Body of pancreas (tissue), 4 donors: ENCODE results near the gene ABCB11. TPM values are rescaled to one million over a fixed set of nuclear protein-coding genes. Genes with fewer than 3 reads are reported as not detected.

Source experiments
- ATAC-seq: fragments of 150-250 bp; one replicate; pipeline ENCODE4 v1.9.1; 2016
- DNase-seq, 4 donors: peaks; one replicate each; pipeline ENCODE4 v3.0.0-alpha.2; 2019
- H3K27ac ChIP-seq, 4 donors: fragments of 200-600 bp; sonication (generic); 1 replicate in 3 of 4; 2 replicates in 1 of 4; pipeline versions ENCODE4 v1.5.1 to v1.6.1; 2016 to 2019; ENCODE audit warnings: mild to moderate bottlenecking in 1 of 4, mixed read lengths in 1 of 4, moderate library complexity in 1 of 4
- H3K27me3 ChIP-seq, 2 donors: fragments of 200-600 bp; sonication (generic); one replicate each; pipeline ENCODE4 v1.6.0; 2016; ENCODE audit warnings: mild to moderate bottlenecking in 1 of 2
- H3K36me3 ChIP-seq, 2 donors: fragments of 200-600 bp; sonication (generic); replicated peaks in 1 of 2; 2 replicates each; pipeline ENCODE4 v1.5.1; 2016; ENCODE audit warnings: low read depth in 2 of 2; ENCODE audit not compliant: insufficient read depth in 1 of 2
- H3K4me1 ChIP-seq: fragments of 200-600 bp; sonication (generic); one replicate; pipeline ENCODE4 v1.6.0; 2016
- H3K4me3 ChIP-seq, 2 donors: fragments of 200-600 bp; sonication (generic); 1 replicate in 1 of 2; 2 replicates in 1 of 2; pipeline ENCODE4 v1.5.1; 2016 to 2019
- H3K9me3 ChIP-seq, 3 donors: fragments of 200-600 bp; sonication (generic); 1 replicate in 2 of 3; 2 replicates in 1 of 3; pipeline ENCODE4 v1.5.1; 2016
- CTCF ChIP-seq, 7 experiments: fragments of 450-650 bp in 4 of 7; fragments of 200-600 bp in 3 of 7; sonication (generic) in 3 of 7; IDR thresholded peaks; one replicate each; pipeline ENCODE4 v1.5.1; 2016 to 2019; ENCODE audit warnings: antibody characterized with exemption in 7 of 7
- POLR2A ChIP-seq, 3 donors: fragments of 450-650 bp; IDR thresholded peaks; one replicate each; pipeline ENCODE4 v1.6.1; 2016; ENCODE audit warnings: antibody characterized with exemption in 3 of 3, mild to moderate bottlenecking in 2 of 3
- WGBS, 2 donors: methylation state at CpG; one replicate each; pipeline ENCODE4 v1.1.5; 2017; 5-methylcytosine and 5-hydroxymethylcytosine counted together
- intact Hi-C: fragments of 100-400 bp; cut with DNase I; formaldehyde crosslinking; loops from one replicate; pipeline ENCODE4 v1.15.1; 2023
- total RNA-seq, 2 donors: library from RNA; depleted of rRNA; stranded (reverse); fragments of >200 nt; gene quantifications; one replicate each; pipeline ENCODE4 v1.1.0, GENCODE V29; 2016

The ABCB11 gene
- total RNA-seq, 2 donors from 2014 or later, result 0.33 TPM; not detected in 1

- intact Hi-C loops, result no loop called here
- ATAC-seq, result no peak
- TF ChIP-seq CTCF (IDR thresholded peaks at IDR 0.05) (no peak), POLR2A (IDR thresholded peaks at IDR 0.05) (no peak)
- Histone ChIP-seq H3K27me3 (no peaks in the 10 kb centered on the region), H3K27ac (no peak overlapping the region), H3K9me3 (no peaks in the 10 kb centered on the region), H3K36me3 (no peaks in the 10 kb centered on the region), H3K4me1 (no peaks in the 10 kb centered on the region), H3K4me3 (no peak overlapping the region)
- DNase-seq, result no peak
- WGBS, 2 donors, result 73 to 86% methylated on average over 1 of the region's 1 CpG
Observed at GRCh38 chr2:169042856-169043255, 11.7 kb upstream of the ABCB11 start.

GRCh38 chr2:169041594-169041993 lies 10.5 kb upstream of the ABCB11 start:
- no peak for TF ChIP-seq CTCF (IDR thresholded peaks at IDR 0.05)
- TF ChIP-seq POLR2A (IDR thresholded peaks at IDR 0.05), result no peak
- WGBS, 2 donors, result 54 to 73% methylated on average over 1 of the region's 1 CpG
- intact Hi-C loops, result no loop called here
- no peak for ATAC-seq
- H3K4me1 ChIP-seq, result no peaks in the 10 kb centered on the region
- H3K27me3 ChIP-seq, result no peaks in the 10 kb centered on the region
- H3K36me3 ChIP-seq, result no peaks in the 10 kb centered on the region
- no peaks in the 10 kb centered on the region for H3K9me3 ChIP-seq
- H3K27ac ChIP-seq, result no peak overlapping the region
- no peak for DNase-seq
- H3K4me3 ChIP-seq, result no peak overlapping the region

- no peaks in the 10 kb centered on the region for H3K36me3 ChIP-seq
- 58 to 71% methylated on average over 4 of the region's 4 CpGs for WGBS, 2 donors
- H3K9me3 ChIP-seq, result no peaks in the 10 kb centered on the region
- H3K4me3 ChIP-seq, result no peak overlapping the region
- DNase-seq, result no peak
- intact Hi-C loops, result no loop called here
- no peak overlapping the region for H3K27ac ChIP-seq
- TF ChIP-seq POLR2A (IDR thresholded peaks at IDR 0.05), result no peak
- no peak for TF ChIP-seq CTCF (IDR thresholded peaks at IDR 0.05)
- ATAC-seq, result no peak
- H3K4me1 ChIP-seq, result no peaks in the 10 kb centered on the region
- H3K27me3 ChIP-seq, result no peaks in the 10 kb centered on the region
Observed at GRCh38 chr2:169039702-169040101, 8.6 kb upstream of the ABCB11 start.

GRCh38 chr2:169038338-169038757 lies 7.2 kb upstream of the ABCB11 start:
- ATAC-seq, result no peak
- H3K27ac ChIP-seq, result no peak overlapping the region
- 84 to 87% methylated on average over 2 of the region's 2 CpGs for WGBS, 2 donors

More at GRCh38 chr2:169038338-169038757, 7.2 kb upstream of the ABCB11 start:
- no peak overlapping the region for H3K4me3 ChIP-seq
- no peak for DNase-seq
- no peaks in the 10 kb centered on the region for H3K36me3 ChIP-seq
- intact Hi-C loops, result no loop called here
- H3K4me1 ChIP-seq, result no peaks in the 10 kb centered on the region
- no peaks in the 10 kb centered on the region for H3K27me3 ChIP-seq
- no peaks in the 10 kb centered on the region for H3K9me3 ChIP-seq
- no peak for TF ChIP-seq POLR2A (IDR thresholded peaks at IDR 0.05)
- no peak for TF ChIP-seq CTCF (IDR thresholded peaks at IDR 0.05)
